SK-N-SH (cell line): Measurements from ENCODE around the gene NAXD. TPM values are rescaled to one million over a fixed set of nuclear protein-coding genes. Genes with fewer than 3 reads are reported as not detected.

Experiments
- CTCF ChIA-PET: fragments of 300-600, 350-600 bp; formaldehyde crosslinking; extraction: SDS; loops from one replicate; lab custom pipeline; 2021; lab: Yijun Ruan, JAX
- POLR2A ChIA-PET: fragments of 350-600 bp; sonication (Branson Sonifier 250); formaldehyde crosslinking; extraction: SDS; loops from one replicate; lab custom pipeline; 2020; ENCODE audit warnings: antibody characterized with exemption, inconsistent platforms; lab: Yijun Ruan, JAX
- DNase-seq: peaks from one replicate; pipeline ENCODE4 v3.0.0; 2012
- H2AFZ ChIP-seq: fragments of 200-600 bp; sonication (generic); 2 replicates; pipeline ENCODE4 v1.8.1; 2016; ENCODE audit warnings: antibody characterized with exemption, mild to moderate bottlenecking, low read depth
- H3F3A ChIP-seq: fragments of 200-600 bp; sonication (generic); replicated peaks from 2 replicates; pipeline ENCODE3; 2016; ENCODE audit warnings: antibody characterized with exemption, mild to moderate bottlenecking; ENCODE audit not compliant: insufficient read depth
- H3K27ac ChIP-seq, 2 experiments: fragments of 200-500 bp in 1 of 2; fragments of 200-600 bp in 1 of 2; sonication (Bioruptor generic) in 1 of 2; sonication (generic), shearing (Covaris generic) in 1 of 2; 2 replicates each; pipeline versions ENCODE4 v1.5.1 to v1.6.1; 2014 to 2016; ENCODE audit warnings: low read depth in 2 of 2, inconsistent platforms in 1 of 2, low read length in 1 of 2, mild to moderate bottlenecking in 1 of 2, mixed read lengths in 1 of 2
- H3K27me3 ChIP-seq: fragments of 200-600 bp; sonication (generic), shearing (Covaris generic); 2 replicates; pipeline ENCODE4 v1.6.1; 2016; ENCODE audit warnings: mixed run types; ENCODE audit not compliant: insufficient read depth
- H3K36me3 ChIP-seq, 2 experiments: fragments of 200-500 bp in 1 of 2; fragments of 200-600 bp in 1 of 2; sonication (Bioruptor generic) in 1 of 2; sonication (generic) in 1 of 2; replicated peaks in 1 of 2; 2 replicates each; pipeline versions ENCODE3 to v1.5.1; 2014 to 2016; ENCODE audit warnings: low read length in 1 of 2, mild to moderate bottlenecking in 1 of 2; ENCODE audit not compliant: insufficient read depth in 2 of 2, control insufficient read depth in 1 of 2
- H3K4me1 ChIP-seq, 2 experiments: fragments of 200-500 bp in 1 of 2; fragments of 200-600 bp in 1 of 2; sonication (Bioruptor generic) in 1 of 2; sonication (generic), shearing (Covaris generic) in 1 of 2; 2 replicates each; pipeline versions ENCODE4 v1.5.1 to v1.6.1; 2014 to 2016; ENCODE audit warnings: low read depth in 1 of 2, low read length in 1 of 2, mixed run types in 1 of 2; ENCODE audit not compliant: insufficient read depth in 2 of 2, control insufficient read depth in 1 of 2
- H3K4me2 ChIP-seq: fragments of 200-600 bp; sonication (generic), shearing (Covaris generic); 2 replicates; pipeline ENCODE4 v1.6.1; 2017; ENCODE audit warnings: mixed run types
- H3K4me3 ChIP-seq, 2 experiments: fragments of 200-500 bp in 1 of 2; fragments of 200-600 bp in 1 of 2; sonication (Bioruptor generic) in 1 of 2; sonication (generic), shearing (Covaris generic) in 1 of 2; 2 replicates each; pipeline versions ENCODE4 v1.5.1 to v1.8.1; 2014 to 2016; ENCODE audit warnings: low read depth in 2 of 2, inconsistent platforms in 1 of 2, low read length in 1 of 2, mild to moderate bottlenecking in 1 of 2, mixed read lengths in 1 of 2, moderate library complexity in 1 of 2
- H3K79me2 ChIP-seq: fragments of 200-600 bp; sonication (generic); 2 replicates; pipeline ENCODE4 v1.8.1; 2017; ENCODE audit warnings: mild to moderate bottlenecking; ENCODE audit not compliant: insufficient read depth
- H3K9ac ChIP-seq: fragments of 200-600 bp; sonication (generic); 2 replicates; pipeline ENCODE4 v1.6.1; 2017; ENCODE audit warnings: mixed run types
- H3K9me2 ChIP-seq: fragments of 200-600 bp; sonication (generic); 2 replicates; pipeline ENCODE4 v1.6.1; 2017; ENCODE audit warnings: mixed run types
- H3K9me3 ChIP-seq: fragments of 200-600 bp; sonication (generic); 2 replicates; pipeline ENCODE4 v1.6.1; 2017; ENCODE audit warnings: mixed run types, mild to moderate bottlenecking, moderate library complexity
- H4K20me1 ChIP-seq: fragments of 200-600 bp; sonication (generic); 2 replicates; pipeline ENCODE4 v1.6.1; 2017; ENCODE audit warnings: mild to moderate bottlenecking, mixed run types; ENCODE audit not compliant: insufficient read depth
- CHD2 ChIP-seq: fragments of 150-350 bp; IDR thresholded peaks from 2 replicates; pipeline ENCODE4 v1.6.1; 2018; ENCODE audit warnings: low read length; ENCODE audit not compliant: partially characterized antibody
- ELF1 ChIP-seq: IDR thresholded peaks from 2 replicates; pipeline ENCODE4 v1.4.0; 2012
- EP300 ChIP-seq, 2 experiments: IDR thresholded peaks; 2 replicates each; pipeline versions ENCODE4 v1.4.0 to v1.6.1; 2012; ENCODE audit warnings: borderline replicate concordance in 1 of 2, low read depth in 1 of 2, low read length in 1 of 2
- EZH2phosphoT487 ChIP-seq: fragments of 200-600 bp; sonication (generic); IDR thresholded peaks from 2 replicates; pipeline ENCODE4 v1.6.1; 2017; ENCODE audit warnings: low read depth, mixed run types, mild to moderate bottlenecking, antibody characterized with exemption, moderate library complexity, borderline replicate concordance
- FOXM1 ChIP-seq: IDR thresholded peaks from 2 replicates; pipeline ENCODE4 v1.4.0; 2012; ENCODE audit warnings: low read depth, mild to moderate bottlenecking
- GATA2 ChIP-seq: sonication (generic); formaldehyde crosslinking; IDR thresholded peaks from 2 replicates; pipeline ENCODE4 v1.5.0; 2020; ENCODE audit warnings: mild to moderate bottlenecking, missing genetic modification reagents
- JUND ChIP-seq: IDR thresholded peaks from 2 replicates; pipeline ENCODE4 v1.4.0; 2012
- MXI1 ChIP-seq: IDR thresholded peaks from 2 replicates; pipeline ENCODE4 v1.6.1; 2012; ENCODE audit warnings: mild to moderate bottlenecking, low read depth, low read length, improper control_type of control experiment
- NFIC ChIP-seq: IDR thresholded peaks from 2 replicates; pipeline ENCODE4 v1.4.0; 2012; ENCODE audit warnings: borderline replicate concordance
- NRF1 ChIP-seq: IDR thresholded peaks from 2 replicates; pipeline ENCODE4 v1.6.1; 2012; ENCODE audit warnings: low read depth, mild to moderate bottlenecking, low read length
- POLR2AphosphoS5 ChIP-seq: IDR thresholded peaks from 2 replicates; pipeline ENCODE4 v1.6.1; 2012; ENCODE audit warnings: low read depth, low read length
- RAD21 ChIP-seq: IDR thresholded peaks from 2 replicates; pipeline ENCODE4 v1.6.1; 2012; ENCODE audit warnings: mild to moderate bottlenecking, low read length
- RFX5 ChIP-seq: IDR thresholded peaks from 2 replicates; pipeline ENCODE4 v1.6.1; 2012; ENCODE audit warnings: mild to moderate bottlenecking, improper control_type of control experiment, low read length
- RXRA ChIP-seq: IDR thresholded peaks from 2 replicates; pipeline ENCODE4 v1.4.0; 2012; ENCODE audit warnings: low read depth, mild to moderate bottlenecking, borderline replicate concordance
- SMC3 ChIP-seq: IDR thresholded peaks from 2 replicates; pipeline ENCODE4 v1.6.1; 2012; ENCODE audit warnings: low read depth, low read length, improper control_type of control experiment
- TAF1 ChIP-seq: IDR thresholded peaks from 2 replicates; pipeline ENCODE4 v1.6.1; 2012; ENCODE audit warnings: low read depth, mild to moderate bottlenecking, low read length, moderate library complexity, borderline replicate concordance
- TCF12 ChIP-seq: IDR thresholded peaks from 2 replicates; pipeline ENCODE4 v1.4.0; 2012
- TEAD4 ChIP-seq: IDR thresholded peaks from 2 replicates; pipeline ENCODE4 v1.4.0; 2012; ENCODE audit warnings: mild to moderate bottlenecking, borderline replicate concordance; ENCODE audit not compliant: insufficient read depth
- USF1 ChIP-seq: IDR thresholded peaks from 2 replicates; pipeline ENCODE4 v1.4.0; 2012; ENCODE audit warnings: low read depth, borderline replicate concordance
- WGBS: methylation state at CpG from one replicate; pipeline ENCODE4 v1.1.6; 2017; ENCODE audit warnings: low lambda C conversion rate; 5-methylcytosine and 5-hydroxymethylcytosine counted together
- polyA plus RNA-seq, 3 experiments: library from polyadenylated mRNA; depleted of rRNA; stranded (reverse); fragments of >200 nt; gene quantifications; 2 replicates each; pipeline ENCODE4 v1.2.3, GENCODE V29; 2012
- TF ChIP-seq, protein P1 (sequence below): IDR thresholded peaks from 2 replicates; pipeline ENCODE4 v1.4.0; 2012; ENCODE audit warnings: low read depth
- TF ChIP-seq, protein P2 (sequence below): IDR thresholded peaks from 2 replicates; pipeline ENCODE4 v1.6.1; 2012; ENCODE audit warnings: mild to moderate bottlenecking, low read depth, low read length, moderate library complexity

NAXD gene
- polyA plus RNA-seq, 1 of the 3 experiments (the other 2 are of a cell fraction) = 32.4 TPM

GRCh38 chr13:110663491-110663890 is 48.1 kb downstream of the NAXD start:
- peaks cover 71 to 72% of the 10 kb centered on the region in 2 experiments for H3K36me3 ChIP-seq
- no peaks in the 10 kb centered on the region for H3K79me2 ChIP-seq
- DNase-seq = no peak
- H3K27ac ChIP-seq = no peak overlapping the region
- no peaks in the 10 kb centered on the region for H3K4me1 ChIP-seq
- WGBS = 80% methylated on average over 6 of the region's 7 CpGs
- no peak overlapping the region for H3K4me3 ChIP-seq
- H3K9me2 ChIP-seq = no peaks in the 10 kb centered on the region
- H3K4me2 ChIP-seq = no peak overlapping the region
- no peak overlapping the region for H3K9ac ChIP-seq
- ChIA-PET POLR2A (no interaction called here), CTCF (interaction anchor here (1.3 to 1.4 kb wide), 2 partner anchors 15 to 35 kb away, joined by 3 to 4 read pairs; no protein-coding TSS in a partner anchor)
- H3K9me3 ChIP-seq = peaks cover 4% of the 10 kb centered on the region; the same call in 1 of the 2 replicates
- H3F3A ChIP-seq = no peaks in the 10 kb centered on the region
- H4K20me1 ChIP-seq = no peaks in the 10 kb centered on the region
- H3K27me3 ChIP-seq = no peaks in the 10 kb centered on the region
- H2AFZ ChIP-seq = no peak overlapping the region
- TF ChIP-seq POLR2AphosphoS5 = no peak
- TF ChIP-seq SMC3 = no peak
- TF ChIP-seq TEAD4 = no peak
- TF ChIP-seq ELF1 = no peak

DNA sequence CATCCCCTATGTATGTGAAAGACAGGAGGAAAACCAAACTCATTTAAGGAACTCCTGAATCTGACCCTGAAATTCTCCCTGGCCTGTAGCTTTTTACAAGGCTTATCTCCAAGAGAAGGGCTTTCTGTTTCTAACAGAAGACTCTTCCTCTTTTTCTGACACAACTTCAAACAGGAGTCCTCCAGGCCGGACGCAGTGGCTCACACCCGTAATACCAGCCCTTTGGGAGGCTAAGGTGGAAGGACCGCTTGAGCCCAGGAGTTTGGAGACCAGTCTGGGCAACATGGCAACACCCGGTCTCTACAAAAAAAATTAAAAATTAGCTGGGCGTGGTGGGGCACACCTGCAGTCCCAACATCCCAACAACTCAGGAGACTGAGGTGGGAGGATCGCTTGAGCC is 48.7 kb downstream of the NAXD start:
- TF ChIP-seq MXI1 (no peak), CHD2 (no peak), POLR2AphosphoS5 (no peak), TAF1 (no peak), GATA2 (CRISPR knock-in tag) (no peak), USF1 (no peak), NRF1 (no peak), EZH2phosphoT487 (no peak), ELF1 (no peak), RAD21 (no peak), RXRA (no peak), NFIC (no peak), FOXM1 (no peak), JUND (no peak), EP300 (IDR thresholded peaks at IDR 0.05; ENCODE audit: borderline replicate concordance in 1 of 2, low read depth in 1 of 2, low read length in 1 of 2) (no peak), TCF12 (no peak), RFX5 (no peak)
- TF ChIP-seq, protein P1, sequence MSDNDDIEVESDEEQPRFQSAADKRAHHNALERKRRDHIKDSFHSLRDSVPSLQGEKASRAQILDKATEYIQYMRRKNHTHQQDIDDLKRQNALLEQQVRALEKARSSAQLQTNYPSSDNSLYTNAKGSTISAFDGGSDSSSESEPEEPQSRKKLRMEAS = no peak
- TF ChIP-seq, protein P2, sequence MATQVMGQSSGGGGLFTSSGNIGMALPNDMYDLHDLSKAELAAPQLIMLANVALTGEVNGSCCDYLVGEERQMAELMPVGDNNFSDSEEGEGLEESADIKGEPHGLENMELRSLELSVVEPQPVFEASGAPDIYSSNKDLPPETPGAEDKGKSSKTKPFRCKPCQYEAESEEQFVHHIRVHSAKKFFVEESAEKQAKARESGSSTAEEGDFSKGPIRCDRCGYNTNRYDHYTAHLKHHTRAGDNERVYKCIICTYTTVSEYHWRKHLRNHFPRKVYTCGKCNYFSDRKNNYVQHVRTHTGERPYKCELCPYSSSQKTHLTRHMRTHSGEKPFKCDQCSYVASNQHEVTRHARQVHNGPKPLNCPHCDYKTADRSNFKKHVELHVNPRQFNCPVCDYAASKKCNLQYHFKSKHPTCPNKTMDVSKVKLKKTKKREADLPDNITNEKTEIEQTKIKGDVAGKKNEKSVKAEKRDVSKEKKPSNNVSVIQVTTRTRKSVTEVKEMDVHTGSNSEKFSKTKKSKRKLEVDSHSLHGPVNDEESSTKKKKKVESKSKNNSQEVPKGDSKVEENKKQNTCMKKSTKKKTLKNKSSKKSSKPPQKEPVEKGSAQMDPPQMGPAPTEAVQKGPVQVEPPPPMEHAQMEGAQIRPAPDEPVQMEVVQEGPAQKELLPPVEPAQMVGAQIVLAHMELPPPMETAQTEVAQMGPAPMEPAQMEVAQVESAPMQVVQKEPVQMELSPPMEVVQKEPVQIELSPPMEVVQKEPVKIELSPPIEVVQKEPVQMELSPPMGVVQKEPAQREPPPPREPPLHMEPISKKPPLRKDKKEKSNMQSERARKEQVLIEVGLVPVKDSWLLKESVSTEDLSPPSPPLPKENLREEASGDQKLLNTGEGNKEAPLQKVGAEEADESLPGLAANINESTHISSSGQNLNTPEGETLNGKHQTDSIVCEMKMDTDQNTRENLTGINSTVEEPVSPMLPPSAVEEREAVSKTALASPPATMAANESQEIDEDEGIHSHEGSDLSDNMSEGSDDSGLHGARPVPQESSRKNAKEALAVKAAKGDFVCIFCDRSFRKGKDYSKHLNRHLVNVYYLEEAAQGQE = no peak
- TF ChIP-seq, all 33 proteins: peak for 0

More for the DNA sequence above, 48.7 kb downstream of the NAXD start:
- 97% methylated on average over 7 of the region's 7 CpGs for WGBS
- Histone ChIP-seq H3K4me1 (no peaks in the 10 kb centered on the region), H3K9ac (no peak overlapping the region), H3K27me3 (no peaks in the 10 kb centered on the region), H3F3A (no peaks in the 10 kb centered on the region), H3K79me2 (no peaks in the 10 kb centered on the region), H3K4me3 (no peak overlapping the region), H3K9me2 (no peaks in the 10 kb centered on the region), H2AFZ (no peak overlapping the region), H3K36me3 (peaks cover 72 to 76% of the 10 kb centered on the region in 2 experiments), H3K27ac (no peak overlapping the region), H4K20me1 (no peaks in the 10 kb centered on the region), H3K9me3 (peaks cover 4% of the 10 kb centered on the region; the same call in 1 of the 2 replicates), H3K4me2 (no peak overlapping the region)
- CTCF ChIA-PET = interaction anchor here (1.3 to 1.4 kb wide), 2 partner anchors 16 to 36 kb away, joined by 3 to 4 read pairs; no protein-coding TSS in a partner anchor
- DNase-seq = no peak
- POLR2A ChIA-PET = no interaction called here
